Loucy (cell line): ENCODE data around the gene KLF8.

Experiments
- H2AFZ ChIP-seq: fragments of 200-600 bp; sonication (generic); 2 replicates; pipeline ENCODE4 v1.6.0; 2016; ENCODE audit warnings: antibody characterized with exemption, mild to moderate bottlenecking, low read length, moderate library complexity
- H3F3A ChIP-seq: fragments of 200-600 bp; 2 replicates; pipeline ENCODE4 v1.6.0; 2016; ENCODE audit warnings: antibody characterized with exemption, low read depth, mild to moderate bottlenecking
- H3K27me3 ChIP-seq: fragments of 200-600 bp; sonication (generic); 2 replicates; pipeline ENCODE4 v1.6.1; 2014; ENCODE audit warnings: low read length, mild to moderate bottlenecking; ENCODE audit not compliant: insufficient read depth, poor library complexity, severe bottlenecking
- H3K36me3 ChIP-seq: fragments of 200-600 bp; sonication (generic); 2 replicates; pipeline ENCODE4 v1.6.1; 2016; ENCODE audit warnings: low read length; ENCODE audit not compliant: insufficient read depth
- H3K4me1 ChIP-seq: fragments of 200-600 bp; sonication (generic); 2 replicates; pipeline ENCODE4 v1.5.1; 2014; ENCODE audit warnings: low read length, mild to moderate bottlenecking; ENCODE audit not compliant: insufficient read depth, poor library complexity, severe bottlenecking
- H3K4me2 ChIP-seq: fragments of 200-600 bp; sonication (generic); 2 replicates; pipeline ENCODE4 v1.6.0; 2014; ENCODE audit warnings: antibody characterized with exemption, low read length, low read depth, mild to moderate bottlenecking; ENCODE audit not compliant: poor library complexity, severe bottlenecking
- H3K4me3 ChIP-seq: fragments of 200-600 bp; sonication (generic); 2 replicates; pipeline ENCODE4 v1.5.1; 2014; ENCODE audit warnings: low read length, mild to moderate bottlenecking, mixed read lengths; ENCODE audit not compliant: poor library complexity, severe bottlenecking
- H3K79me2 ChIP-seq: fragments of 200-600 bp; sonication (generic); 2 replicates; pipeline ENCODE4 v1.6.1; 2014; ENCODE audit warnings: low read length; ENCODE audit not compliant: insufficient read depth
- H3K9ac ChIP-seq: fragments of 200-600 bp; sonication (generic); 2 replicates; pipeline ENCODE4 v1.6.0; 2014; ENCODE audit warnings: mild to moderate bottlenecking, low read depth, low read length, moderate library complexity; ENCODE audit not compliant: poor library complexity, severe bottlenecking
- H3K9me2 ChIP-seq: fragments of 200-600 bp; sonication (generic); replicated peaks from 2 replicates; pipeline ENCODE4 v1.6.1; 2016; ENCODE audit warnings: low read depth, low read length, mixed read lengths
- H3K9me3 ChIP-seq: fragments of 200-600 bp; sonication (generic); 2 replicates; pipeline ENCODE4 v1.6.1; 2014; ENCODE audit warnings: mild to moderate bottlenecking, antibody characterized with exemption, low read length, low read depth; ENCODE audit not compliant: insufficient read depth
- H4K20me1 ChIP-seq: fragments of 200-600 bp; sonication (generic); 2 replicates; pipeline ENCODE4 v1.6.0; 2014; ENCODE audit warnings: antibody characterized with exemption, low read length, mild to moderate bottlenecking; ENCODE audit not compliant: insufficient read depth, poor library complexity, severe bottlenecking
- EZH2phosphoT487 ChIP-seq: fragments of 200-600 bp; IDR thresholded peaks from 2 replicates; pipeline ENCODE4 v1.6.1; 2018; ENCODE audit warnings: antibody characterized with exemption, mild to moderate bottlenecking, moderate library complexity, borderline replicate concordance
- TF ChIP-seq, protein P1 (sequence below): fragments of 200-600 bp; sonication (generic); conservative IDR thresholded peaks from 2 replicates; pipeline ENCODE4 v1.5.1; 2014; ENCODE audit warnings: mild to moderate bottlenecking, antibody characterized with exemption, low read length

The KLF8 gene

DNA sequence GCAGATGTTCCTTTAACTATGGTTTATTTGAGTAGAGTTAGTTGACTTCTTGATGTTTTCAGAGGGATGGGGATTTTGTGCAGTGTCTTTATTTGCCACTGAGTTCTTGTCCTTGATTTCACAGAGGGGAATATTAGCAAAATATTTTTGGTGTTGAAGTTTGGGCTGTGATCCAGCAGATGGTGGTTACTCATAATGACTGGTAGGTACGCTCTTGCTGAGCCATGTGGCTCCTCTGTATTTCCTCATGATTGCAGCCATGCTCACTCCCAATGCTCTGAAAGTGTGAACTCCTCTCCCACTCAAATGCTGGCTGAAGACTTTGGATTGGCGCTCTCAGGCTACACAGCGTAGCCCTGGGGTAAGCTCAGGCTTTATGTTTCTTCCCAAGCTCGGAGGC, 77.7 kb downstream of the KLF8 start:
- Histone ChIP-seq H3K4me1 (no peaks in the 10 kb centered on the region), H3K9ac (no peak overlapping the region), H3K4me2 (no peak overlapping the region), H3K9me2 (no peaks in the 10 kb centered on the region), H4K20me1 (no peaks in the 10 kb centered on the region), H3K4me3 (no peak overlapping the region), H3K9me3 (no peaks in the 10 kb centered on the region), H2AFZ (no peak overlapping the region), H3K79me2 (no peaks in the 10 kb centered on the region), H3K36me3 (no peaks in the 10 kb centered on the region), H3F3A (no peaks in the 10 kb centered on the region), H3K27me3 (no peaks in the 10 kb centered on the region)
- TF ChIP-seq EZH2phosphoT487, result no peak
- TF ChIP-seq, protein P1, sequence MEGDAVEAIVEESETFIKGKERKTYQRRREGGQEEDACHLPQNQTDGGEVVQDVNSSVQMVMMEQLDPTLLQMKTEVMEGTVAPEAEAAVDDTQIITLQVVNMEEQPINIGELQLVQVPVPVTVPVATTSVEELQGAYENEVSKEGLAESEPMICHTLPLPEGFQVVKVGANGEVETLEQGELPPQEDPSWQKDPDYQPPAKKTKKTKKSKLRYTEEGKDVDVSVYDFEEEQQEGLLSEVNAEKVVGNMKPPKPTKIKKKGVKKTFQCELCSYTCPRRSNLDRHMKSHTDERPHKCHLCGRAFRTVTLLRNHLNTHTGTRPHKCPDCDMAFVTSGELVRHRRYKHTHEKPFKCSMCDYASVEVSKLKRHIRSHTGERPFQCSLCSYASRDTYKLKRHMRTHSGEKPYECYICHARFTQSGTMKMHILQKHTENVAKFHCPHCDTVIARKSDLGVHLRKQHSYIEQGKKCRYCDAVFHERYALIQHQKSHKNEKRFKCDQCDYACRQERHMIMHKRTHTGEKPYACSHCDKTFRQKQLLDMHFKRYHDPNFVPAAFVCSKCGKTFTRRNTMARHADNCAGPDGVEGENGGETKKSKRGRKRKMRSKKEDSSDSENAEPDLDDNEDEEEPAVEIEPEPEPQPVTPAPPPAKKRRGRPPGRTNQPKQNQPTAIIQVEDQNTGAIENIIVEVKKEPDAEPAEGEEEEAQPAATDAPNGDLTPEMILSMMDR, result no peak

GRCh38 chrX:56310581-56310980, 78.4 kb downstream of the KLF8 start:
- H3K9ac ChIP-seq, result no peak overlapping the region
- H3K9me2 ChIP-seq, result no peaks in the 10 kb centered on the region
- no peaks in the 10 kb centered on the region for H3K79me2 ChIP-seq
- no peaks in the 10 kb centered on the region for H3K9me3 ChIP-seq
- no peak overlapping the region for H3K4me3 ChIP-seq
- no peaks in the 10 kb centered on the region for H3K4me1 ChIP-seq
- no peaks in the 10 kb centered on the region for H3F3A ChIP-seq
- H3K27me3 ChIP-seq, result no peaks in the 10 kb centered on the region
- H3K36me3 ChIP-seq, result no peaks in the 10 kb centered on the region
- H3K4me2 ChIP-seq, result no peak overlapping the region
- TF ChIP-seq, protein P1, result no peak
- TF ChIP-seq EZH2phosphoT487, result no peak
- no peak overlapping the region for H2AFZ ChIP-seq
- H4K20me1 ChIP-seq, result no peaks in the 10 kb centered on the region

- no peak overlapping the region for H3K9ac ChIP-seq
- H3K79me2 ChIP-seq, result no peaks in the 10 kb centered on the region
- no peaks in the 10 kb centered on the region for H3K4me1 ChIP-seq
- no peaks in the 10 kb centered on the region for H3K27me3 ChIP-seq
- no peak overlapping the region for H2AFZ ChIP-seq
- no peaks in the 10 kb centered on the region for H3K9me3 ChIP-seq
- no peaks in the 10 kb centered on the region for H4K20me1 ChIP-seq
- no peak overlapping the region for H3K4me2 ChIP-seq
- no peaks in the 10 kb centered on the region for H3K36me3 ChIP-seq
- no peaks in the 10 kb centered on the region for H3K9me2 ChIP-seq
- no peaks in the 10 kb centered on the region for H3F3A ChIP-seq
- H3K4me3 ChIP-seq, result no peak overlapping the region
- TF ChIP-seq EZH2phosphoT487, result no peak
- TF ChIP-seq, protein P1, result no peak
These were observed 81.2 kb downstream of the KLF8 start for GRCh38 chrX:56313308-56313707.
